ENCODE results near the gene MAMDC2. TPM values are rescaled to one million over a fixed set of nuclear protein-coding genes. Genes with fewer than 3 reads are reported as not detected.

Gene MAMDC2
- total and polyA plus RNA-seq, 2 of the 4 experiments (the other 2 are of a cell fraction): 5.0 to 5.2 TPM

GRCh38 chr9:70172532-70172931 lies 128.9 kb downstream of the MAMDC2 start:
- Histone ChIP-seq H4K8ac (ENCODE audit: low read depth in 2 of 2, low read length in 2 of 2) (no peak overlapping the region), H4K20me1 (ENCODE audit: insufficient read depth, low read length) (no peaks in the 10 kb centered on the region), H2BK5ac (ENCODE audit: low read depth, low read length, poor library complexity, severe bottlenecking) (no peak overlapping the region), H2AK5ac (ENCODE audit: low read depth, low read length) (no peak overlapping the region), H2BK15ac (ENCODE audit: low read depth, low read length) (no peak overlapping the region), H3K36me3 (ENCODE audit: control insufficient read depth, insufficient read depth, low read length) (no peaks in the 10 kb centered on the region), H3K79me1 (ENCODE audit: low read depth in 1 of 2, low read length in 2 of 2) (no peaks in the 10 kb centered on the region), H3K23ac (ENCODE audit: low read depth, low read length) (no peak overlapping the region), H3K56ac (ENCODE audit: extremely low read depth, insufficient read depth, low read length) (no peak overlapping the region), H3K27me3 (ENCODE audit: control insufficient read depth, insufficient read depth, low read length) (no peaks in the 10 kb centered on the region), H4K91ac (ENCODE audit: insufficient read depth, low read depth, low read length) (no peak overlapping the region), H3K14ac (replicated peaks; ENCODE audit: low read depth, low read length) (no peak overlapping the region), H3K18ac (ENCODE audit: low read depth, low read length) (no peak overlapping the region), H3K27ac (ENCODE audit: insufficient read depth, low read length) (no peak overlapping the region), H2BK20ac (ENCODE audit: low read depth, low read length) (no peak overlapping the region), H3K9me3 (ENCODE audit: control insufficient read depth, insufficient read depth, low read length) (no peaks in the 10 kb centered on the region), H3K4ac (ENCODE audit: low read depth, low read length) (no peak overlapping the region), H3K4me2 (ENCODE audit: low read depth, low read length) (no peak overlapping the region), H3K9ac (ENCODE audit: low read depth, low read length) (no peak overlapping the region), H3K4me1 (ENCODE audit: control insufficient read depth, insufficient read depth, low read length) (peaks cover 2% of the 10 kb centered on the region; the same call in 1 of the 2 replicates), H2BK120ac (ENCODE audit: low read depth, low read length) (no peak overlapping the region), H2AFZ (replicated peaks; ENCODE audit: low read length, poor library complexity) (no peak overlapping the region), H3K9me1 (ENCODE audit: insufficient read depth, low read length) (0 out of 2 replicates have a peak, but pooled peaks cover 5% of the 10 kb centered on the region), H3K4me3 (ENCODE audit: insufficient read depth, low read depth, low read length) (no peak overlapping the region), H4K5ac (ENCODE audit: low read depth, low read length) (no peak overlapping the region), H2AK9ac (replicated peaks; ENCODE audit: low read depth, low read length, poor library complexity) (no peak overlapping the region)
- intact Hi-C loops (cut with micrococcal nuclease): no loop called here
- in situ Hi-C loops (cut with MboI; ENCODE audit: low sequenced_read_pairs): no loop called here
- POLR2A ChIA-PET (ENCODE audit: unreplicated experiment): no interaction called here
- CTCF ChIA-PET: interaction anchor here (0.6 kb wide), 2 partner anchors 100 to 1683 kb away, joined by 3 to 4 read pairs; no protein-coding TSS in a partner anchor
- no peak for TF ChIP-seq RFX5 (IDR thresholded peaks at IDR 0.05; ENCODE audit: low read depth, low read length)
- no peak for TF ChIP-seq MXI1 (IDR thresholded peaks at IDR 0.05; ENCODE audit: borderline replicate concordance, low read depth, low read length)
- peak; percentile 27; the same call in 1 of the 2 replicates for TF ChIP-seq MAFK (IDR thresholded peaks at IDR 0.05; ENCODE audit: low read depth, low read length)
- DNase-seq (no peak), ATAC-seq (ENCODE audit: low read depth) (no peak)
- WGBS, 2 experiments (ENCODE audit: extremely low coverage in 2 of 2, insufficient read length in 1 of 2): no CpG with 5 or more reads among the region's 1 CpG
- no TSS peak for BruUV-seq (replicated peaks)
- dilution Hi-C loops (cut with HindIII; ENCODE audit: low sequenced_read_pairs, unreplicated experiment): no loop called here

Data from IMR-90 (cell line).